Skeletal muscle satellite cell (primary cell): ENCODE data around the gene FNDC10.

Source experiments
- H3K27me3 ChIP-seq: 2 replicates; pipeline ENCODE4 v1.7.0; 2013; ENCODE audit warnings: low read length; ENCODE audit not compliant: control insufficient read depth, insufficient read depth
- H3K36me3 ChIP-seq: 2 replicates; pipeline ENCODE4 v1.7.0; 2013; ENCODE audit warnings: mild to moderate bottlenecking, control low read depth, low read length; ENCODE audit not compliant: insufficient read depth
- H3K4me1 ChIP-seq: 2 replicates; pipeline ENCODE4 v1.7.0; 2013; ENCODE audit warnings: low read length; ENCODE audit not compliant: control insufficient read depth, insufficient read depth
- H3K4me2 ChIP-seq: 2 replicates; pipeline ENCODE4 v1.7.0; 2013; ENCODE audit warnings: mild to moderate bottlenecking, low read length
- H3K4me3 ChIP-seq: 2 replicates; pipeline ENCODE4 v1.7.0; 2013; ENCODE audit warnings: low read length
- H3K9ac ChIP-seq: 2 replicates; pipeline ENCODE4 v1.7.0; 2013; ENCODE audit warnings: mild to moderate bottlenecking, low read depth, low read length, moderate library complexity
- H3K9me3 ChIP-seq: replicated peaks from 2 replicates; pipeline ENCODE4 v1.7.0; 2013; ENCODE audit warnings: mild to moderate bottlenecking, control low read depth, low read length

The FNDC10 gene

DNA sequence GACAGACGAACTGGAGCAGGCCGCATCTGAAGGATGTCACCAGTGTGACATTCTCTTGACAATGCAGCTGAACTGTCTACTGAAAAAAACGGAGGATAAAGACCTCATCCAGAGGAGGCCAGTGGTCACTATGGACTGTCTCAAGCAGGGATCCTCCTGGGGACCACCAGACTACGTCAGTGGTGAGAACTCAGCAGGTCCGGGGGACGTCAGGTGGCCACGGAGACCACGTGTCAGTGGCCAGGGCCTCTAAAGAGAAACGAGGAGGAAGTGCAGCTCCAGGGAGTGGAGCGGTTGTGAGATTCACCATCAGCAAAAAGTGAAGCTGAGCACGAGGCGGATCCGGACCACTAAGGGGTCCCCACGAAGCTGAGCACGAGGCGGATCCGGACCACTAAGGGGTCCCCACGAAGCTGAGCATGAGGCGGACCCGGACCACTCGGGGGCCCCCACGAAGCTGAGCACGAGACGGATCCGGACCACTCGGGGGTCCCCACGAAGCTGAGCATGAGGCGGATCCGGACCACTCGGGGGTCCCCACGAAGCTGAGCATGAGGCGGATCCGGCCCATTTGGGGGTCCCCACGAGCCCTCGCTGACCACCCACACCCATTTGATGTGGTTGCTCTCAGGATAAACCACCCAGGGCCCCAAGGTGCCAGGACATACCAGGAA is 46.0 kb downstream of the FNDC10 start:
- no peaks in the 10 kb centered on the region for H3K9me3 ChIP-seq
- no peak overlapping the region for H3K9ac ChIP-seq
- H3K4me3 ChIP-seq: no peak overlapping the region
- H3K27me3 ChIP-seq: no peaks in the 10 kb centered on the region
- peaks cover 12% of the 10 kb centered on the region for H3K4me1 ChIP-seq
- peaks cover 8% of the 10 kb centered on the region for H3K36me3 ChIP-seq
- no peak overlapping the region for H3K4me2 ChIP-seq

DNA sequence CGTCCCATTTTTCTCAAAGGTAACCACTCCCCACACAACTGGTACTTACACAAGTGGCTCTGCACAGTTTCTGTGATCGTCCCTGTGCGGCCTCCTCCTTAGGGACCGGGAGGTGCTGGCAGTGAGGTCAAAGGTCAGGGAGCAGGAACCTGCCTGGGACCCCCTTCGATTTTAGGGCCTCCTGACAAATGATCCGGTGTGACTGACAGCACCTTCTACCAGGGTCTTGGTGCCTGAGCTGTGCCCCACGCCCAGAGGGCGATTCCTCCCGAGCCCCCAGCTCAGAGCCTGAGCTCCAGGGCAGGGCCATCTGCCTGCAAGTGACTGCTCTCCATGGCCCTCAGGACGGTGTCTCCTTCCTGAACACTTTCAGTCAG is 47.7 kb downstream of the FNDC10 start:
- H3K4me1 ChIP-seq: peaks cover 12% of the 10 kb centered on the region
- H3K27me3 ChIP-seq: no peaks in the 10 kb centered on the region
- H3K36me3 ChIP-seq: peaks cover 12% of the 10 kb centered on the region
- H3K9me3 ChIP-seq: no peaks in the 10 kb centered on the region
- no peak overlapping the region for H3K4me2 ChIP-seq
- no peak overlapping the region for H3K4me3 ChIP-seq
- H3K9ac ChIP-seq: no peak overlapping the region

DNA sequence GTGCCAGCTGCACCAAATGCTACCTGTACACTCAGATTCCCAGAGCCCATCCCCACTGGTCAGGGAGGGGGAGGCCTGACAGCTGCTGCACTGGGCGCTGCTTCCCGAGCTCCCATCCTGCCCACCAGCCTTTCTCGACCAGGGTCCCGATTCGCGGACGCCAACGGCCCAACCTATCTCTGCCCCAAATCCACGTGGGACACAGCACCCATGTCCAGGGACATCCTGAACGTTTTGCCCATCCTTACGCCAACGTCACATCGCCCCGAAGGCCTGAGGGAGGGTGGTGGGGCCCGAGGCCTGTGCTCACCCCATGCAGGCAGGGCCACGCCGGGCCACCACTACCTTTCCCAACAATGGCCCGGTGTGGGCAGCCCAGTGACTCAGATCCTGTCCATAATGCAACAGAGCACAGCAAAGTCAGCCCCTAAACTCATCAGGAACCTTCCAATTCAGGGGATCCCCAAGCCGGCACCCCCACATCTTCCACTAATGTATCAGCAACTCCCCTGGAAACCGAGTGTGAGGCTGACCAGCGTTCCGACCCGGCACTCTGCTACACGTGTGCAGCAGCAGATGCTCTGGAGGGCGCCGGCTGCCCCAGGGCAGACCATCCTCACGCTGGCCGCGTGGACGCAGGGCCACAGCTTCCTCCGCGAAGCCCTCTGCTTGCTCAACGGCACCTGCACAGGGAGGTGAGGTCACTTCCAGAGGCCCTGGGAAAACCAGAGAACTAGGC is 48.2 kb downstream of the FNDC10 start:
- H3K4me1 ChIP-seq: peaks cover 12% of the 10 kb centered on the region
- H3K4me3 ChIP-seq: no peak overlapping the region
- H3K9me3 ChIP-seq: no peaks in the 10 kb centered on the region
- H3K4me2 ChIP-seq: no peak overlapping the region
- H3K36me3 ChIP-seq: peaks cover 13% of the 10 kb centered on the region
- no peak overlapping the region for H3K9ac ChIP-seq
- H3K27me3 ChIP-seq: no peaks in the 10 kb centered on the region

DNA sequence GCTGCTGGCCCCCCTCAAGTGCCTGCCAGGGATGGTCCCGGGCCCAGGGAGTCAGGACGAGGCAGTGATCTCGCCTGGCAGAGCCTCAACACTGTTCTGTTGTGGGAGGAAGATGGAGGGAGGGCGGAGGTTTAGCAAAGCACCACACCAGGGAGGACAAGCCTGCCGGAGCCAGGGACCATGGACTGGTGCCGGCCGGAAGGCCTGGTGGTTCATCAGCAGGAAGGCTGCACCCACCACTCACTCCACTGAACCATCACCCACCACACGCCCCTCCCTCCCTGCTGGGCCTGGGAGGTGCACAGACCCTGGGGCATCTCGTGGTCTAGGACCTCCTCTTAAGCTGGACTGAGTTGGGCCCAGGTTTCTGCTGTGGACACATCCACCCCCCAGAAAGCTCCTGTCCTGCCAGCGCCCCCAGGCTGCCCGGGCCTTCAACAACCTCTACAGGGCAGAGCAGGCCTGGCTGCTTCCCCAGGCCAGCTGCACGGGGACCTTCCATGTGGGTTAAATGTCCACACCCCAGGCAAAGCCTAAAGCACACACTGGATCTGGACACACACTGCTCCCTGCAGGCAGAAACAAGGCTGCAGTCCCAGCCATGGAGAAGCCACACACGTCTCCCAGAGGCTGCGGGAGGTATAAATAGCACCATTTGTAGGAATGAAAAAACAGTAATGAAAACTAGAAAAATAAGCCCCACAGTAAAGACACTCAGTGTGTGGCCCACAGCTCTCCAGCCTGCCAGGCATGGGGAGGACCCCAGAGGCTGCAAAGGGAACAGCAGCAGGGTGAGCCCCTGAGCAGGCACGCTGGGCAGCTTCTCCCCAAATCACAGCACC is 49.1 kb downstream of the FNDC10 start:
- H3K27me3 ChIP-seq: no peaks in the 10 kb centered on the region
- peaks cover 12% of the 10 kb centered on the region for H3K4me1 ChIP-seq
- no peak overlapping the region for H3K4me2 ChIP-seq
- no peak overlapping the region for H3K4me3 ChIP-seq
- no peak overlapping the region for H3K9ac ChIP-seq
- H3K9me3 ChIP-seq: no peaks in the 10 kb centered on the region
- peaks cover 19% of the 10 kb centered on the region for H3K36me3 ChIP-seq

DNA sequence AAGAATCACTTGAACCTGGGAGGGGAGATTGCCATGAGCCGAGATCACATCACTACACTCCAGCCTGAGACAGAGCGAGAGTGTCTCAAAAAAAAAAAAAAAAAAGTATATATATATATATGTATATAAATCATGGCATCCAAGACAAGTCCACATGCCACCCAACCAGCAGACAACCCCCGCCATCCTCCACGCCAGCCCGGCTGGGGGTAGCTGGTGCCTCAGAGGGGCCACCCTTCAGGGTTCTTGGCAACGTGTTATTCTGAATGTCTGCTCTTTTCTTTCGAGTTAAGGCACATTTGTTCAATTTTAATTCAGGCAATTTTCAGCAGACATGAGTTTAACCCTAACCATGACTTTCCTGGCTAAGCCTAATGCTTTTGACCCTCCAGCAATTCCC is 49.8 kb downstream of the FNDC10 start:
- no peaks in the 10 kb centered on the region for H3K9me3 ChIP-seq
- H3K4me3 ChIP-seq: no peak overlapping the region
- peaks cover 9% of the 10 kb centered on the region for H3K4me1 ChIP-seq

DNA sequence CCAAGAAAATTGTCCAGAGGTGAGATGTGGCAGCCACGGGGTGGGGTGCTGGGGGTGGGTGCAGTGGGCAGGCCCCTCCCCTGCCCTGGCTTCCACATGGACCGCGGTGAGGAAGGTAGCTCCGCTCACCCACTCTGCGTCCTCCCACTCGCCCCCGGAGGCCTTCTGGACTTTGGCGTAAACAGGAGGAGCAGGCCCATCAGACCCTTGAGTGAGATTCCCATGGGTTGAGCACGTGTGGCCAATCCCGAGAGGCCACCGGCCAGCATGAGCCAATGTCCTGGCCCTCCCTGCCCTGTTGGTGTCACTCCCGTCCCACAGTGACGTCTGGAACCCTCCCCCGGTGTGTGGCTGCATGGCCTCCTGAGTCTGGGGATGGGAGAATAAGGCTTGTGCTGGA is 51.3 kb downstream of the FNDC10 start:
- H3K4me2 ChIP-seq: no peak overlapping the region
- no peaks in the 10 kb centered on the region for H3K9me3 ChIP-seq
- H3K36me3 ChIP-seq: peaks cover 15% of the 10 kb centered on the region
- H3K4me3 ChIP-seq: no peak overlapping the region
- no peak overlapping the region for H3K9ac ChIP-seq
- H3K4me1 ChIP-seq: no peaks in the 10 kb centered on the region
- H3K27me3 ChIP-seq: no peaks in the 10 kb centered on the region

More for the DNA sequence above, 49.8 kb downstream of the FNDC10 start:
- Histone ChIP-seq H3K27me3 (no peaks in the 10 kb centered on the region), H3K9ac (no peak overlapping the region), H3K4me2 (no peak overlapping the region), H3K36me3 (peaks cover 17% of the 10 kb centered on the region)
